Activated CD8-positive, alpha-beta memory T cell treated with anti-CD3 and anti-CD28 coated beads for 1 hour (primary cell): ENCODE data around the gene BMAL1.
A peak's percentile ranks its signal among the peaks of the same experiment; 100 is the strongest.

Experiments
- DNase-seq, 2 donors: peaks; one replicate each; pipeline ENCODE4 v3.0.0-alpha.2; 2020; ENCODE audit warnings: low read depth in 1 of 2; ENCODE audit errors: extremely low read depth in 1 of 2

Gene BMAL1

DNA sequence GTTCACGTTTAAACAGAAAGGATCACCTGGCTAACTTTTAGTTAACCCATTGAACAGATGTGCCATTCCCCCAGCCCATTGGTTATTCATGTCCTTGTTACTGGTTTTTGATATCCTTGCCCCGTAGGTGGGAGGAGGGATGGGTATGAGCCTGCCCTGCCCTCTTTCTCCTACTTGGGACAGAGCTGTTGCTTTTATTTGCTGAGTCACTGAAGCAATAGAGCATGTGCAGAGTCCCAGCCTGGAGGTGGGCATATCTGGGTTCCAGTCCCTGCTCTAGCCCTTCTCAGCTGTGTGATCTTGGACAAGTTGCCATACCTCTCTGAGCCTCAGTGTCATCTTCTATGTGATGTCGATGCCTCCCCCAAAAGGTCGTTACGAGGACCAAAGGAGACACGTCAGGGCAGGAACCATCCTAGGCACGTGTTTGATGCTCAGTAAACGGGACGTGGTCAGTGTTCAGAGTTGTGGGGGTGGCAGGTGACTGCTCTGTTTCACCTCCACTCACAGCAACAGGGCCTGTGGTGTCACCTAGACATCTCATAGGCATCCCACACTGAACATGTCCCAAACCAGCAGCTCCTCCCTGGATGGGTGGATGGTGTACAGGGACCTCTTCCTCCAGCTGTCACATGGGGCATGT is 61.0 kb downstream of the BMAL1 start:
- no peak for DNase-seq

DNA sequence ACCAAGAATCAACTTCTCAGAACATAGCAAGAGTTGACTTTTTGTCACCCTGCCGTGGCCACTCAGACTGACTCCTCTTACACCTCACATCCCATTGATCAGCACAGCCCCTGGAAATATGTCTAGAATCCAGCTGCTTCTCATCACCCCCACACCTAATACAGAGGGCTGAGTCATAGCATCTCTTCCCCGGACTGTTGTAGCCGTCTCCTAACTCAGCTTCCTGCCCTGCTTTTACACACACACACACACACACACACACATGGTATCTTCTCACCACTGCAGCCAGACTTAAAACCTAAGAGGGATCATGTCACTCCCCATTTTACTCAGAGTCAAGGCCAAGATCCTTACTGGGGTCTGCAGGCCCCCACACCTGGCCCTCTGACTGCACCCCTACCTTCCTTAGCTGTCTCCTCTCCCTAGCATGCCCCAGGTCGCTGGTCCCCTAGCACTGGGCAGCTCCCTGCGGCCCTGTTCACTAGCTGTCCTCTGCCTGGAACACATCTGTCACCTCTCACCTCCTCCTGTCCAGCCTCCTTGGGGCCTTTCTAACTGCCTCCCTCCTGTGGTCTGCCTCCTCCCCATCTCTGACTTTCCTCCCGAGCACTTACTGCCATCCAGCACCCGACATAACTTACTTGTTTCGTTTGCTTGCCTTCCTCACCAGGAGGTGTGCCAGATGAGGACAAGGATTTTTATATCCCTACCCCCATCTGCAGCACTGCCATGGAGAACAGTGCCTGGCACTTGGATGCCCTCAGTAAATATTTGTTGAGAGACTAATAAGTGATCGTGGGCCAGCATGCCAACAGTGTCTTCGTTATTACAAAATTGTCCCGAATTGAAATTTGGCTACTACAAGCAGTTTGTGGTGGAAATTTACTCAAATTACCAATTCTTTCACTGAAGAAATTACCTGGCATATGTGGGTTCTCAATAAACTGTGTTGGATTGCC is 61.9 kb downstream of the BMAL1 start:
- no peak for DNase-seq

GRCh38 chr11:13341026-13341425 is 63.4 kb downstream of the BMAL1 start:
- DNase-seq = no peak

- DNase-seq = no peak
These were observed 65.5 kb downstream of the BMAL1 start for GRCh38 chr11:13343067-13343466.

DNA sequence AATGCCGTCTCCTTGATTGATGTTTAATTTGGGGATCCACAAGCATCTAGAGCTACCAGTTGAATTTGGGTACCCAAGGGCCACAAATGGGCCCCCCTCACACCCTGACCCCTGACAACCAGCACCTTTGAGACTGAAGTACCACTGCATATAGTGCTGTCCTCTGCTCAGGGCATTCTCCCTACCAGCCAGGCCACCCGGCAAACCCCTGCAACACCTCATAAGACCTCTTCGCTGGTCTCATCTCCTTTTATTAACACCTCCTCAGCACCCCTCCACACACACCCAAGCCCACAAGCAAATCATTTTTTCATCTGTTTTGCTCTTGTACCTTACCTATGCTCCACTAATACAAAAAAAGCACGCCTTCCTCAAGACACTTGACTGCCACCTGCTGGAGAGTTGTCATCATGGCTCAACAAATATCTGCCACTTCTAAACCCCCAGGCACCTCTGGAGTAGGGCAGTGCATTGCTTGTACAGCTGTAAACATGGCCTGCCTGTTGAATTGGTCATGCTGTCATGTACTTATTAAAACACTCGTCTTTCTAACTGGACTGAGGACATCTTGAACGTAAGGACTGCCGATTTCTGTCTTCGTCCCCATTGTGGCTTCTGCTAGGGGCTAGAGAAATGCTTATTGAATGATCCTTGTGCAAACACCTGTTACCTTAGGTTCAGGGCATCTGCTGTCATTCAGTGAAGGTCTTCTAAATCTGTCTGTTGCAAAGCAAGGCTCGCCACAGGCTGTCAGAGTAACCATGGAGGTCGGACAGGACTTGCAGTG is 66.5 kb downstream of the BMAL1 start:
- DNase-seq = peak; percentile 32 to 51

DNA sequence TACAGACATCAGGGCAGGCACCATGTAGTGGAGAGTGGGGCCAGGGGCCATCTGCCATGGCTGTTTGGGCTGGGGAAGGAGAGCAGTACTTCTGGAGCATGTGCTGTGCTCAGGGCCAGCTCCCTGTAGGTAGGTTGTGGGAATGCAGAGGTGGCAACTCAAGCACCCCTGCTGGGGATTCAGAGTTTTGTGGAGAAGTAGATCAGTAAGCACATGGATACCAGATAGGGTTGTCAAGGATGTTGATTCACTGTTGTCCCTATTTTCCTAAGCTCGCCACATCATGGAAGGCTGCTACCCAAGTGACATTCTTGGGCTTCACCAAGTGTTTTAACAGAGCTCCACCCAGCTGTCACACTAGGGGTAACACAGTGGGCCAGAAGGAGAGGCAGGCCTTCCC is 67.2 kb downstream of the BMAL1 start:
- no peak for DNase-seq

GRCh38 chr11:13346470-13346869 is 68.9 kb downstream of the BMAL1 start:
- DNase-seq = no peak

GRCh38 chr11:13347901-13348300 is 70.3 kb downstream of the BMAL1 start:
- DNase-seq = no peak

DNA sequence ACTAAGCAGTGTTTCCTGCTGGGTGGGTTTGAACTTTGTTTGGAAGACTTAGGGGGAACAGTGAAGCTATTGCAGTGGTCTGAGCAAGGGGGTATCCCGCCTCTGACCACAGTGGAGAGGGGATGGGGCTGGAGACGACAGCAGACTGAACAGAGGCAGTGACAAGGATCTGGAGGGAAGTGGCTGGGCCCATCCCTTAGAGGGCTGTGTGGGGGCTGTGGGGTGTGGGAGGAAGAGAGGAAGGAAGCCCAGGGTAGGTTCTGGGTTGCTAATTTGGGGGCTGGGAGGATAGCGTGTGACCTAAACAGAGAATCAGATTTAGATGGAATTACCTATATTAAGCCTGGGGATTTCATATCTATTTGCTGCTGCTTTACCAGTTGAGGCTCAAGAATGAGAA is 70.7 kb downstream of the BMAL1 start:
- DNase-seq = no peak

- DNase-seq = no peak
These were observed 71.5 kb downstream of the BMAL1 start for GRCh38 chr11:13349046-13349445.

DNA sequence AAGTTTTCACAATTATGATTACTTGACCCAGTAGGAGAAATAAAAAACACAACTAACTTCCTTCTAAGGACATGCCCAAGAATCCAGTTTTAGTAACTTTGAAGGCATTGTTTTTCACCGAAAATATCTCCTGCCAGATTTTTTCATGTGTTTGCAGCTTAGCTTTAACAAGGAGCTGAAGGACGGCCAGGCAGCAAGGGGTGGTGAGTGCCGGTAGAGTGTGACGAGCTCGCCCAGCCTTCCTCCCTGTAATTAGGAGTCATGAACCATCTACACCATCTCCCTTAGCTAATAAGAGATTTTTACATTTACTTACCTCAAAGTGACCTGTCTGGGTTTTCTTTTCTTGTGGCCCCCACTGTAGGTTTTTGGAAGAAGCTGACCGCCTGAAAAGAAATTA is 72.0 kb downstream of the BMAL1 start:
- DNase-seq = no peak

GRCh38 chr11:13352711-13353110 is 75.1 kb downstream of the BMAL1 start:
- DNase-seq = no peak

GRCh38 chr11:13354335-13354734 is 76.7 kb downstream of the BMAL1 start:
- no peak for DNase-seq

DNA sequence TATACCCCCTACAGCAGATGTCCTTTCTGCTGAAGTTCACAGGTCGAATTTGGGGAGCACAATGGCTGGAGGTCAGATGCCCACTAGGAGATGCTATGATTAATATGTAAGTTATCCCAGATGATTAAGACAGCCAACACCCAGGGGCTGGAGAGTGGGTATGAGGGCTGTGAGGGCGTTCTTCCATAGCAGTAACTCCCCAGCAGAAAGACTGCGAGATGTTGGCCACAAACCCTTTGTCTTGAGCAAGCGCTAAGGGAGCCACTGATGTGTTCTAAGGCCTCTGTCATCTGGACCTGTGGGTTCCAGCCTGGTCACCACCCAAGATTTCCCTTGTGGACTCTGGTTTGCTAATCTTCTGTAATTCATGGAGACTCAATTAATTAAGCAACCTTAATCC is 77.6 kb downstream of the BMAL1 start:
- DNase-seq = no peak

DNA sequence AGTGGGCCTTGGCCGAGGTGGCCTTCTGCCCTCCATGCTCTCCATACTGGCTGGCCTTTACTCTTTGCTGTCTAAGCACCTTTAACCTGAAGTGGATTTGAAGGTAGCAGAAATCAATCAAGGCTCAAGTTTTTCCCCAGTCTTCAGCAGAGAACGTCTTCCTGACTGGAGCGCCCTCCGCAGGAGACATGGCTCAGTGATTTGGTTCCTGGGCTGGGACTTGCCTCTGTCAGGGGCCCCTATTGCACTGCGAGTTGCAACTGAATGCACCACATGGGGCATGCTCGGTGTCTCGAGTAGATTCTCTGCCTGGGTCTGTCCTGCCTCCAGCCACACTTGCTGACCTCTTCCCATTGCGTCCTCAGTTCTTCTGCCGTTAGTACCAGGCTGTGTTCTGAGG is 79.6 kb downstream of the BMAL1 start:
- DNase-seq = no peak

- DNase-seq = no peak
These were observed 81.1 kb downstream of the BMAL1 start for GRCh38 chr11:13358596-13359270.

GRCh38 chr11:13362596-13363109 is 85.1 kb downstream of the BMAL1 start:
- no peak for DNase-seq

- DNase-seq = no peak
These were observed 86.8 kb downstream of the BMAL1 start for GRCh38 chr11:13364388-13364787.

DNA sequence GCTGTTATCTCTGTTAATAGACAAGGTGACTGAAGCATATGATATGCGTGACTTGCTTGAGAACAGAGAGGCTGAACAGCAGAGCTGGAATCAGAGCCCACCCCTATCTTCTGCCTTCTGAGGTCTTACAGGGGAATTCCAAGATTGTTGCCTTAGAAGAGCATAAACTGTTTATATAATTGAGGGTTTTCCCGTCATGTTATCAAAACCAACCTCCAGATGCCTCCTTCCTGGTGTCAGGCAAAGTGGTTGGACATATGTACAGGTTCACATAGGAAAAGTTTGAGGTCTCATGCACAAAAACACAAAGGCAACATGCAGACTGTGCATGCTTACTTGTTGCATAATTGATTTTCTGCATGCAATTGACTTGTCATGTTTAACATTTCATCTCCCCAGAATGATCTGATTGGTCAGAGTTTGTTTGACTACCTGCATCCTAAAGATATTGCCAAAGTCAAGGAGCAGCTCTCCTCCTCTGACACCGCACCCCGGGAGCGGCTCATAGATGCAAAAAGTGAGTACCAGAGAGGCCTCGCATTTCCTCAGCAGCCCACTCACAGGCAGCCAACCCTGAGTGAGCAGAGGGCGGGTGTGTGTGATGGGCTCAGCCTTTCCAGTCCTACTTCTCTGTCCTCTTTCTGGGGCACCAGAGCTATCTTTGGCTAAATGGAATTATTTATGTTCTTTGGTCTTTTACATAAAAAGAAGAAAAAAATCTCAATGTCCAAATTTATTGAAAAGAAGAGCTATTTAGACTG is 88.9 kb downstream of the BMAL1 start:
- no peak for DNase-seq

DNA sequence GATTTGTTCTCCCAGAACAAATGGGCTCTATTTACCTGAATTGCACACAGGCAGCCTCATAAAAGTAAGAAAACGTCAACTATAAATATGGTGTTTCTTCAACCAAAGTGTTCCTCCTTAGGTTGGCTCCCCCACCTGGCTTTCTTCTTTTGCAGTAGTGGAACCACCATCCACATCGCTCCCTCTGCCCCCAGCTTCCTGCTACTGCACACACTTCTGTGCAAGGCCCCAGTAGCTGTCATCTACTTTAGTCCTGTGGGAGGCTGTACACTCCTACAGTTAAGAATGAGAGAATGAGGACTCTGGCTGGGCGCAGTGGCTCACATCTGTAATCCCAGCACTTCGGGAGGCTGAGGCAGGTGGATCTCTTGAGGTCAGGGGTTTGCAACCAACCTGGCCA is 89.5 kb downstream of the BMAL1 start:
- DNase-seq = no peak
